Renal cortical epithelial cell (primary cell): ENCODE measurements around the gene L3MBTL1. TPM values are rescaled to one million over a fixed set of nuclear protein-coding genes. Genes with fewer than 3 reads are reported as not detected.
"Not testable (repeated sequence)": the region's sequence is repeated elsewhere in the genome, so short reads cannot be mapped to it uniquely, and the experiment has no call there.

Experiments
- DNase-seq: peaks from one replicate; pipeline ENCODE4 v3.0.0-alpha.2; 2011; ENCODE audit warnings: low read depth
- total RNA-seq: library from RNA; depleted of rRNA; stranded (reverse); fragments of >200 nt; gene quantifications from 2 replicates; pipeline ENCODE4 v1.2.3, GENCODE V29; 2014

L3MBTL1 gene
- total RNA-seq, 1 donor from 2014 or later = 10.9 TPM

- no peak for DNase-seq
These were observed 51.9 kb downstream of the L3MBTL1 start for GRCh38 chr20:43559147-43559987.

- DNase-seq = no peak
These were observed 53.5 kb downstream of the L3MBTL1 start for GRCh38 chr20:43560974-43561373.

- no peak for DNase-seq
These were observed 55.9 kb downstream of the L3MBTL1 start for GRCh38 chr20:43563429-43563828.

- no peak for DNase-seq
These were observed 56.5 kb downstream of the L3MBTL1 start for GRCh38 chr20:43563991-43564390.

GRCh38 chr20:43564455-43564854 is 57.0 kb downstream of the L3MBTL1 start:
- no peak for DNase-seq

GRCh38 chr20:43564993-43565757 is 57.7 kb downstream of the L3MBTL1 start:
- DNase-seq = no peak

- no peak for DNase-seq
These were observed 58.2 kb downstream of the L3MBTL1 start for GRCh38 chr20:43565758-43566104.

GRCh38 chr20:43567477-43567876 is 60.0 kb downstream of the L3MBTL1 start:
- DNase-seq = no peak

- no peak for DNase-seq
These were observed 61.2 kb downstream of the L3MBTL1 start for GRCh38 chr20:43568706-43569105.

- no peak for DNase-seq
These were observed 61.8 kb downstream of the L3MBTL1 start for GRCh38 chr20:43569282-43569681.

GRCh38 chr20:43570496-43570895 is 63.0 kb downstream of the L3MBTL1 start:
- DNase-seq = no peak

- no peak for DNase-seq
These were observed 63.8 kb downstream of the L3MBTL1 start for GRCh38 chr20:43571310-43571709.

- no peak for DNase-seq
These were observed 64.3 kb downstream of the L3MBTL1 start for GRCh38 chr20:43571771-43572170.

- DNase-seq = no peak
These were observed 65.4 kb downstream of the L3MBTL1 start for GRCh38 chr20:43572891-43573290.

- no peak for DNase-seq
These were observed 68.6 kb downstream of the L3MBTL1 start for GRCh38 chr20:43576108-43576507.

- no peak for DNase-seq
These were observed 72.6 kb downstream of the L3MBTL1 start for GRCh38 chr20:43579861-43580793.

GRCh38 chr20:43583133-43583864 is 75.8 kb downstream of the L3MBTL1 start:
- DNase-seq = no peak

- DNase-seq = peak; percentile 97
These were observed 76.5 kb downstream of the L3MBTL1 start for GRCh38 chr20:43583982-43584432.

GRCh38 chr20:43584448-43585136 is 77.1 kb downstream of the L3MBTL1 start:
- DNase-seq = peak; percentile 87

GRCh38 chr20:43586641-43587040 is 79.1 kb downstream of the L3MBTL1 start:
- DNase-seq = no peak

GRCh38 chr20:43588526-43588925 is 81.0 kb downstream of the L3MBTL1 start:
- not testable (repeated sequence) for DNase-seq
